HepG2 (cell line): ENCODE results near the gene TCAF1. TPM values are rescaled to one million over a fixed set of nuclear protein-coding genes. Genes with fewer than 3 reads are reported as not detected.

ENCODE experiments used
- ATF1 ChIP-seq: IDR thresholded peaks from 2 replicates; pipeline ENCODE4 v1.6.1; 2016; ENCODE audit warnings: mild to moderate bottlenecking, control low read depth
- CREM ChIP-seq, 2 experiments: sonication (generic) in 1 of 2; formaldehyde crosslinking in 1 of 2; IDR thresholded peaks; 2 replicates each; pipeline versions ENCODE4 v1.4.0 to v1.6.1; 2016 to 2020; ENCODE audit warnings: antibody characterized with exemption in 1 of 2, mild to moderate bottlenecking in 1 of 2, missing genetic modification reagents in 1 of 2
- MIXL1 ChIP-seq: IDR thresholded peaks from 2 replicates; pipeline ENCODE4 v1.6.1; 2016
- NRL ChIP-seq: sonication (generic); formaldehyde crosslinking; IDR thresholded peaks from 2 replicates; pipeline ENCODE4 v1.5.0; 2020; ENCODE audit warnings: missing genetic modification reagents, mild to moderate bottlenecking, moderate library complexity, borderline replicate concordance
- SPEN ChIP-seq: sonication (generic); formaldehyde crosslinking; IDR thresholded peaks from 2 replicates; pipeline ENCODE4 v1.5.1; 2020; ENCODE audit warnings: low read depth, mild to moderate bottlenecking, missing genetic modification reagents
- TRIM24 ChIP-seq: sonication (generic); formaldehyde crosslinking; IDR thresholded peaks from 2 replicates; pipeline ENCODE4 v1.8.0; 2022; ENCODE audit warnings: mild to moderate bottlenecking, missing genetic modification reagents
- ZGPAT ChIP-seq: IDR thresholded peaks from 2 replicates; pipeline ENCODE4 v1.6.1; 2016; ENCODE audit warnings: mild to moderate bottlenecking
- polyA plus RNA-seq, 8 experiments: library from polyadenylated mRNA; depleted of rRNA in 3 of 8; stranded (reverse) in 7 of 8; unstranded in 1 of 8; fragments of >200 nt; fragmentation: Illumina TruSeq in 4 of 8; extraction: Trizol in 4 of 8; gene quantifications; 2 replicates each; pipeline versions ENCODE4 v1.2.1 to v1.2.3, GENCODE V29; 2011 to 2016; ENCODE audit warnings: low read depth in 4 of 8, missing spikeins in 1 of 8, mixed read lengths in 1 of 8; ENCODE audit not compliant: insufficient read depth in 1 of 8
- total RNA-seq, 5 experiments: library from RNA; depleted of rRNA; stranded (reverse); fragments of >200 nt; fragmentation: Illumina TruSeq; extraction: Trizol; gene quantifications; 2 replicates each; pipeline ENCODE4 v1.2.3, GENCODE V29; 2016; ENCODE audit warnings: low read depth in 1 of 5
- TF ChIP-seq, protein P1 (sequence below), 2 experiments: fragments of 450-650 bp in 1 of 2; sonication (generic) in 1 of 2; formaldehyde crosslinking in 1 of 2; IDR thresholded peaks; 2 replicates each; pipeline versions ENCODE4 v1.6.1 to v1.8.0; 2016 to 2022; ENCODE audit warnings: antibody characterized with exemption in 1 of 2, mild to moderate bottlenecking in 1 of 2, missing genetic modification reagents in 1 of 2
- TF ChIP-seq, protein P2 (sequence below): sonication (generic); formaldehyde crosslinking; IDR thresholded peaks from 2 replicates; pipeline ENCODE4 v1.4.0; 2020; ENCODE audit warnings: low read depth, missing genetic modification reagents
- TF ChIP-seq, protein P3 (sequence below): sonication (generic); formaldehyde crosslinking; IDR thresholded peaks from 2 replicates; pipeline ENCODE4 v1.4.0; 2020; ENCODE audit warnings: missing genetic modification reagents; ENCODE audit errors: not compliant biosample characterization
- TF ChIP-seq, protein P4 (sequence below): sonication (generic); formaldehyde crosslinking; IDR thresholded peaks from 2 replicates; pipeline ENCODE4 v1.4.0; 2020; ENCODE audit warnings: missing genetic modification reagents, low read depth, mild to moderate bottlenecking, borderline replicate concordance

Gene TCAF1
- total and polyA plus RNA-seq, 2 of the 13 experiments (the other 11 are each of a cell fraction or from before 2014, with no cell fraction given): 36.2 to 101 TPM

- TF ChIP-seq, protein P1, sequence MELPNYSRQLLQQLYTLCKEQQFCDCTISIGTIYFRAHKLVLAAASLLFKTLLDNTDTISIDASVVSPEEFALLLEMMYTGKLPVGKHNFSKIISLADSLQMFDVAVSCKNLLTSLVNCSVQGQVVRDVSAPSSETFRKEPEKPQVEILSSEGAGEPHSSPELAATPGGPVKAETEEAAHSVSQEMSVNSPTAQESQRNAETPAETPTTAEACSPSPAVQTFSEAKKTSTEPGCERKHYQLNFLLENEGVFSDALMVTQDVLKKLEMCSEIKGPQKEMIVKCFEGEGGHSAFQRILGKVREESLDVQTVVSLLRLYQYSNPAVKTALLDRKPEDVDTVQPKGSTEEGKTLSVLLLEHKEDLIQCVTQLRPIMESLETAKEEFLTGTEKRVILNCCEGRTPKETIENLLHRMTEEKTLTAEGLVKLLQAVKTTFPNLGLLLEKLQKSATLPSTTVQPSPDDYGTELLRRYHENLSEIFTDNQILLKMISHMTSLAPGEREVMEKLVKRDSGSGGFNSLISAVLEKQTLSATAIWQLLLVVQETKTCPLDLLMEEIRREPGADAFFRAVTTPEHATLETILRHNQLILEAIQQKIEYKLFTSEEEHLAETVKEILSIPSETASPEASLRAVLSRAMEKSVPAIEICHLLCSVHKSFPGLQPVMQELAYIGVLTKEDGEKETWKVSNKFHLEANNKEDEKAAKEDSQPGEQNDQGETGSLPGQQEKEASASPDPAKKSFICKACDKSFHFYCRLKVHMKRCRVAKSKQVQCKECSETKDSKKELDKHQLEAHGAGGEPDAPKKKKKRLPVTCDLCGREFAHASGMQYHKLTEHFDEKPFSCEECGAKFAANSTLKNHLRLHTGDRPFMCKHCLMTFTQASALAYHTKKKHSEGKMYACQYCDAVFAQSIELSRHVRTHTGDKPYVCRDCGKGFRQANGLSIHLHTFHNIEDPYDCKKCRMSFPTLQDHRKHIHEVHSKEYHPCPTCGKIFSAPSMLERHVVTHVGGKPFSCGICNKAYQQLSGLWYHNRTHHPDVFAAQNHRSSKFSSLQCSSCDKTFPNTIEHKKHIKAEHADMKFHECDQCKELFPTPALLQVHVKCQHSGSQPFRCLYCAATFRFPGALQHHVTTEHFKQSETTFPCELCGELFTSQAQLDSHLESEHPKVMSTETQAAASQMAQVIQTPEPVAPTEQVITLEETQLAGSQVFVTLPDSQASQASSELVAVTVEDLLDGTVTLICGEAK (IDR thresholded peaks at IDR 0.05): no peak
- TF ChIP-seq, protein P1 (CRISPR knock-in tag; IDR thresholded peaks at IDR 0.05): no peak; the same call in 1 of the 2 replicates
- TF ChIP-seq, protein P2, sequence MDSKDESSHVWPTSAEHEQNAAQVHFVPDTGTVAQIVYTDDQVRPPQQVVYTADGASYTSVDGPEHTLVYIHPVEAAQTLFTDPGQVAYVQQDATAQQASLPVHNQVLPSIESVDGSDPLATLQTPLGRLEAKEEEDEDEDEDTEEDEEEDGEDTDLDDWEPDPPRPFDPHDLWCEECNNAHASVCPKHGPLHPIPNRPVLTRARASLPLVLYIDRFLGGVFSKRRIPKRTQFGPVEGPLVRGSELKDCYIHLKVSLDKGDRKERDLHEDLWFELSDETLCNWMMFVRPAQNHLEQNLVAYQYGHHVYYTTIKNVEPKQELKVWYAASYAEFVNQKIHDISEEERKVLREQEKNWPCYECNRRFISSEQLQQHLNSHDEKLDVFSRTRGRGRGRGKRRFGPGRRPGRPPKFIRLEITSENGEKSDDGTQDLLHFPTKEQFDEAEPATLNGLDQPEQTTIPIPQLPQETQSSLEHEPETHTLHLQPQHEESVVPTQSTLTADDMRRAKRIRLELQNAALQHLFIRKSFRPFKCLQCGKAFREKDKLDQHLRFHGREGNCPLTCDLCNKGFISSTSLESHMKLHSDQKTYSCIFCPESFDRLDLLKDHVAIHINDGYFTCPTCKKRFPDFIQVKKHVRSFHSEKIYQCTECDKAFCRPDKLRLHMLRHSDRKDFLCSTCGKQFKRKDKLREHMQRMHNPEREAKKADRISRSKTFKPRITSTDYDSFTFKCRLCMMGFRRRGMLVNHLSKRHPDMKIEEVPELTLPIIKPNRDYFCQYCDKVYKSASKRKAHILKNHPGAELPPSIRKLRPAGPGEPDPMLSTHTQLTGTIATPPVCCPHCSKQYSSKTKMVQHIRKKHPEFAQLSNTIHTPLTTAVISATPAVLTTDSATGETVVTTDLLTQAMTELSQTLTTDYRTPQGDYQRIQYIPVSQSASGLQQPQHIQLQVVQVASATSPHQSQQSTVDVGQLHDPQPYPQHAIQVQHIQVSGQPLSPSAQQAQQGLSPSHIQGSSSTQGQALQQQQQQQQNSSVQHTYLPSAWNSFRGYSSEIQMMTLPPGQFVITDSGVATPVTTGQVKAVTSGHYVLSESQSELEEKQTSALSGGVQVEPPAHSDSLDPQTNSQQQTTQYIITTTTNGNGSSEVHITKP: no peak
- TF ChIP-seq, protein P3, sequence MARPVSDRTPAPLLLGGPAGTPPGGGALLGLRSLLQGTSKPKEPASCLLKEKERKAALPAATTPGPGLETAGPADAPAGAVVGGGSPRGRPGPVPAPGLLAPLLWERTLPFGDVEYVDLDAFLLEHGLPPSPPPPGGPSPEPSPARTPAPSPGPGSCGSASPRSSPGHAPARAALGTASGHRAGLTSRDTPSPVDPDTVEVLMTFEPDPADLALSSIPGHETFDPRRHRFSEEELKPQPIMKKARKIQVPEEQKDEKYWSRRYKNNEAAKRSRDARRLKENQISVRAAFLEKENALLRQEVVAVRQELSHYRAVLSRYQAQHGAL (CRISPR knock-in tag): no peak
- TF ChIP-seq TRIM24 (CRISPR knock-in tag): 0 out of 2 replicates have a peak, but pooled peaks have one; percentile 32
- TF ChIP-seq ATF1 (CRISPR knock-in tag): peak; percentile 24; the same call in 1 of the 2 replicates
- TF ChIP-seq SPEN (CRISPR knock-in tag): peak; percentile 74
- peak; percentile 80; the same call in 1 of the 2 replicates for TF ChIP-seq ZGPAT (CRISPR knock-in tag)
- TF ChIP-seq NRL (CRISPR knock-in tag): peak; percentile 76; the same call in 1 of the 2 replicates
- TF ChIP-seq, protein P4, sequence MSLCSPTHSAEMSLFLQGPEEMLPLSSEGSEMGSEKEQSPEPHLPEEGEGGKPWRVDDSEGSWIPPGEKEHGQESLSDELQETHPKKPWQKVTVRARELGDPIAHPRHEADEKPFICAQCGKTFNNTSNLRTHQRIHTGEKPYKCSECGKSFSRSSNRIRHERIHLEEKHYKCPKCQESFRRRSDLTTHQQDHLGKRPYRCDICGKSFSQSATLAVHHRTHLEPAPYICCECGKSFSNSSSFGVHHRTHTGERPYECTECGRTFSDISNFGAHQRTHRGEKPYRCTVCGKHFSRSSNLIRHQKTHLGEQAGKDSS (CRISPR knock-in tag): peak; percentile 56; the same call in 1 of the 2 replicates
- peak; percentile 51; the same call in 1 of the 2 replicates for TF ChIP-seq CREM (IDR thresholded peaks at IDR 0.05)
- no peak for TF ChIP-seq CREM (CRISPR knock-in tag; IDR thresholded peaks at IDR 0.05)
- no peak; the same call in 1 of the 2 replicates for TF ChIP-seq MIXL1 (CRISPR knock-in tag)
Observed at GRCh38 chr7:143901668-143902331, at the start of gene TCAF1 (continued).
